ENCODE data around the gene GALNT10. TPM values are rescaled to one million over a fixed set of nuclear protein-coding genes. Genes with fewer than 3 reads are reported as not detected.

The GALNT10 gene
- total and polyA plus RNA-seq, 2 of the 8 experiments (the other 6 are each of a cell fraction or from before 2014, with no cell fraction given): 4.6 to 15.5 TPM

GRCh38 chr5:154249826-154250225 is 59.3 kb downstream of the GALNT10 start:
- Histone ChIP-seq H3K23ac (ENCODE audit: insufficient read length) (peak overlapping the region; percentile 54), H3K27ac (ENCODE audit: low read depth, low read length) (no peak overlapping the region), H3K4me2 (ENCODE audit: insufficient read depth in 1 of 2, low read depth in 2 of 2, low read length in 2 of 2) (no peak overlapping the region), H4K20me1 (replicated peaks in 1 of 2; ENCODE audit: control insufficient read depth in 1 of 2, insufficient read depth in 2 of 2, low read length in 2 of 2) (no peaks in the 10 kb centered on the region), H3K4me1 (replicated peaks in 1 of 4; ENCODE audit: control insufficient read depth in 3 of 4, insufficient read depth in 4 of 4, low read length in 3 of 4) (peaks cover 0 to 2% (median 0%) of the 10 kb centered on the region in 4 experiments; a peak in 1 of 7 replicates), H3K9ac (replicated peaks in 1 of 4; ENCODE audit: extremely low read depth in 1 of 4, low read depth in 3 of 4, low read length in 3 of 4) (no peak overlapping the region), H3K27me3 (replicated peaks in 1 of 4; ENCODE audit: control insufficient read depth in 3 of 4, extremely low read depth in 1 of 4, insufficient read depth in 3 of 4, low read length in 3 of 4) (no peaks in the 10 kb centered on the region), H3K14ac (ENCODE audit: insufficient read length) (no peak overlapping the region), H4K8ac (ENCODE audit: extremely low read depth, insufficient read depth, low read length) (no peak overlapping the region), H3K56ac (replicated peaks; ENCODE audit: insufficient read length, low read depth, low read length) (no peak overlapping the region), H2BK20ac (ENCODE audit: low read length) (no peak overlapping the region), H3K36me3 (ENCODE audit: control insufficient read depth in 2 of 4, insufficient read depth in 4 of 4, low read length in 3 of 4) (no peaks in the 10 kb centered on the region), H3K4ac (replicated peaks; ENCODE audit: insufficient read length, low read depth, low read length) (no peak overlapping the region), H4K91ac (replicated peaks; ENCODE audit: insufficient read length, low read length) (no peak overlapping the region), H3K18ac (ENCODE audit: extremely low read depth, low read length) (no peak overlapping the region), H3K79me2 (ENCODE audit: control insufficient read depth in 1 of 2, insufficient read depth in 2 of 2, low read length in 2 of 2) (no peaks in the 10 kb centered on the region), H2BK12ac (ENCODE audit: low read depth, low read length) (no peak overlapping the region), H2AFZ (ENCODE audit: low read length) (no peak overlapping the region), H3K79me1 (ENCODE audit: low read depth, low read length) (no peaks in the 10 kb centered on the region), H2AK5ac (ENCODE audit: low read depth, low read length) (no peak overlapping the region), H3K23me2 (ENCODE audit: low read depth, low read length) (no peaks in the 10 kb centered on the region), H3K4me3 (ENCODE audit: extremely low read depth in 1 of 4, insufficient read depth in 2 of 4, low read depth in 3 of 4, low read length in 4 of 4) (no peak overlapping the region), H2BK120ac (replicated peaks; ENCODE audit: low read depth, low read length) (no peak overlapping the region), H2BK15ac (ENCODE audit: low read length) (no peak overlapping the region), H2BK5ac (ENCODE audit: low read depth, low read length) (no peak overlapping the region), H4K5ac (ENCODE audit: insufficient read length, low read depth, low read length) (no peak overlapping the region), H3K9me3 (ENCODE audit: insufficient read depth in 2 of 2, low read depth in 1 of 2, low read length in 1 of 2) (no peaks in the 10 kb centered on the region)
- ChIA-PET POLR2A (ENCODE audit: partially characterized antibody) (no interaction called here), CTCF (ENCODE audit: partially characterized antibody) (interaction anchor here (1.2 kb wide), 1 partner anchor 14 kb away, joined by 3 read pairs; no protein-coding TSS in a partner anchor)
- DNase-seq (ENCODE audit: low read depth in 1 of 2, low spot score in 2 of 2) (no peak), FAIRE-seq (no peak)
- WGBS, 2 experiments (ENCODE audit: extremely low coverage in 1 of 2, insufficient coverage in 1 of 2, insufficient read length in 1 of 2, insufficient replicate concordance in 2 of 2, low coverage in 1 of 2, low lambda C conversion rate in 2 of 2, missing lambda C conversion rate in 1 of 2): 95% methylated on average over 3 of the region's 3 CpGs; no CpG with 5 or more reads in 1 of the 2 experiments
- TF ChIP-seq RNF2 (IDR thresholded peaks at IDR 0.05; ENCODE audit: borderline replicate concordance, low read depth, low read length, missing control alignments, poor library complexity, severe bottlenecking) (no peak), NRF1 (IDR thresholded peaks at IDR 0.05; ENCODE audit: low read depth, low read length) (no peak), HDAC6 (IDR thresholded peaks at IDR 0.05; ENCODE audit: low read depth, low read length) (no peak), BCL11A (IDR thresholded peaks at IDR 0.05; ENCODE audit: low read depth in 2 of 2, low read length in 2 of 2) (no peak), ATF2 (IDR thresholded peaks at IDR 0.05; ENCODE audit: low read length) (no peak), TBP (IDR thresholded peaks at IDR 0.05; ENCODE audit: low read depth, low read length) (no peak), RXRA (IDR thresholded peaks at IDR 0.05; ENCODE audit: insufficient read depth, low read depth, low read length) (no peak), RBBP5 (IDR thresholded peaks at IDR 0.05; ENCODE audit: borderline replicate concordance, low read depth, low read length) (no peak), TCF12 (IDR thresholded peaks at IDR 0.05; ENCODE audit: low read depth, low read length) (no peak)
